Fibroblast of lung (primary cell): ENCODE results near the gene PARP2. TPM values are rescaled to one million over a fixed set of nuclear protein-coding genes. Genes with fewer than 3 reads are reported as not detected.

Experiments used
- DNase-seq, 2 donors: peaks; one replicate each; pipeline versions ENCODE4 v3.0.0 to v3.0.0-alpha.2; 2010; ENCODE audit warnings: low read depth in 2 of 2
- H2AFZ ChIP-seq: 2 replicates; pipeline ENCODE4 v1.5.1; 2012; ENCODE audit warnings: low read length, control low read depth, inconsistent platforms
- H3K27ac ChIP-seq: 2 replicates; pipeline ENCODE4 v1.5.1; 2011; ENCODE audit warnings: low read length, control low read depth; ENCODE audit not compliant: insufficient read depth
- H3K27me3 ChIP-seq: 2 replicates; pipeline ENCODE4 v1.5.1; 2011; ENCODE audit warnings: mild to moderate bottlenecking, low read length; ENCODE audit not compliant: control insufficient read depth, insufficient read depth
- H3K36me3 ChIP-seq: 2 replicates; pipeline ENCODE4 v1.5.1; 2011; ENCODE audit warnings: low read length; ENCODE audit not compliant: control insufficient read depth, insufficient read depth
- H3K4me1 ChIP-seq: 2 replicates; pipeline ENCODE4 v1.5.1; 2011; ENCODE audit warnings: low read length; ENCODE audit not compliant: control insufficient read depth, insufficient read depth; ENCODE audit errors: extremely low read depth
- H3K4me2 ChIP-seq: 2 replicates; pipeline ENCODE4 v1.5.1; 2011; ENCODE audit warnings: low read length, control low read depth; ENCODE audit not compliant: insufficient read depth; ENCODE audit errors: extremely low read depth
- H3K4me3 ChIP-seq, 4 experiments: fragments of 200-600 bp in 1 of 4; sonication (generic) in 1 of 4; replicated peaks in 1 of 4; 2 replicates each; pipeline ENCODE4 v1.5.1; 2011 to 2016; ENCODE audit warnings: low read length in 4 of 4, low read depth in 3 of 4, mild to moderate bottlenecking in 3 of 4, control low read depth in 2 of 4, inconsistent platforms in 1 of 4, mixed read lengths in 1 of 4; ENCODE audit not compliant: insufficient read depth in 1 of 4; ENCODE audit errors: control extremely low read depth in 1 of 4
- H3K79me2 ChIP-seq: 2 replicates; pipeline ENCODE4 v1.5.1; 2012; ENCODE audit warnings: mild to moderate bottlenecking, low read length, inconsistent platforms; ENCODE audit not compliant: control insufficient read depth, insufficient read depth
- H3K9ac ChIP-seq: 2 replicates; pipeline ENCODE4 v1.5.1; 2011; ENCODE audit warnings: mild to moderate bottlenecking, low read length, control low read depth; ENCODE audit not compliant: insufficient read depth
- H3K9me3 ChIP-seq: 2 replicates; pipeline ENCODE4 v1.5.1; 2012; ENCODE audit warnings: low read depth, low read length; ENCODE audit not compliant: control insufficient read depth, insufficient read depth
- H4K20me1 ChIP-seq: 2 replicates; pipeline ENCODE4 v1.5.1; 2011; ENCODE audit warnings: low read length; ENCODE audit not compliant: control insufficient read depth, insufficient read depth; ENCODE audit errors: extremely low read depth
- EZH2 ChIP-seq: IDR thresholded peaks from 2 replicates; pipeline ENCODE4 v1.5.1; 2012; ENCODE audit warnings: low read length, control low read depth, mild to moderate bottlenecking; ENCODE audit errors: missing control alignments
- polyA plus RNA-seq, 2 donors: library from polyadenylated mRNA; depleted of rRNA in 1 of 2; stranded (reverse) in 1 of 2; unstranded in 1 of 2; fragments of >200 nt; gene quantifications; 2 replicates each; pipeline ENCODE4 v1.2.1, GENCODE V29; 2011 to 2012; ENCODE audit warnings: missing spikeins in 1 of 2
- total RNA-seq: library from RNA; depleted of rRNA; stranded (reverse); fragments of >200 nt; gene quantifications from 2 replicates; pipeline ENCODE4 v1.2.1, GENCODE V29; 2014
- TF ChIP-seq, protein P1 (sequence below), 2 donors: IDR thresholded peaks in 1 of 2; conservative IDR thresholded peaks in 1 of 2; 1 replicate in 1 of 2; 2 replicates in 1 of 2; pipeline ENCODE4 v1.5.1; 2011 to 2012; ENCODE audit warnings: low read length in 2 of 2, control low read depth in 1 of 2, inconsistent platforms in 1 of 2, low read depth in 1 of 2, mild to moderate bottlenecking in 1 of 2

PARP2 gene
- total and polyA plus RNA-seq, 2 donors (not counting 1 experiment from before 2014, with no cell fraction given) = 6.6 to 16.9 TPM

DNA sequence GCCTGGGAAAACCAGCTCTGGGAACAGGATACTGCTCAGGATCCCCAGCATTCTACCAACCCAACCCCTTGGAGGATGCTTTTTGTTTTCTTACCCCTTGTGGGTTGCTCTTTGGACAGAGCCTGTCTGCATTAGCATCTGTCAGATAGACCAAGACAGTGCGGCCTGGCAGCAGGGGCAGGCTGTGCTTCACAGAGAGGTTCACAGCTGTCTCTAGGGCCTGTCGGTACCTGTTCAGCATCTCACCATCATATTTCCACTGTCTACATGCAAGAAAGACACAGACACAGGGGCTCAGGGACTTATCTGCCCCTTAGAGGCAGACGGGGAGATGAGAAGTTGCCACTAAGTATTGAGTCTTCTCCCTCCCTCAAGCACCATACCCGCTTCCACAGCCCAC lies 48.1 kb downstream of the PARP2 start:
- H2AFZ ChIP-seq = no peak overlapping the region
- no peak overlapping the region for H3K9ac ChIP-seq
- no peaks in the 10 kb centered on the region for H3K27me3 ChIP-seq
- no peaks in the 10 kb centered on the region for H3K9me3 ChIP-seq
- no peak overlapping the region for H3K4me2 ChIP-seq
- no peaks in the 10 kb centered on the region for H3K4me1 ChIP-seq
- peaks cover 18% of the 10 kb centered on the region for H3K36me3 ChIP-seq
- TF ChIP-seq EZH2 = no peak
- TF ChIP-seq, protein P1, sequence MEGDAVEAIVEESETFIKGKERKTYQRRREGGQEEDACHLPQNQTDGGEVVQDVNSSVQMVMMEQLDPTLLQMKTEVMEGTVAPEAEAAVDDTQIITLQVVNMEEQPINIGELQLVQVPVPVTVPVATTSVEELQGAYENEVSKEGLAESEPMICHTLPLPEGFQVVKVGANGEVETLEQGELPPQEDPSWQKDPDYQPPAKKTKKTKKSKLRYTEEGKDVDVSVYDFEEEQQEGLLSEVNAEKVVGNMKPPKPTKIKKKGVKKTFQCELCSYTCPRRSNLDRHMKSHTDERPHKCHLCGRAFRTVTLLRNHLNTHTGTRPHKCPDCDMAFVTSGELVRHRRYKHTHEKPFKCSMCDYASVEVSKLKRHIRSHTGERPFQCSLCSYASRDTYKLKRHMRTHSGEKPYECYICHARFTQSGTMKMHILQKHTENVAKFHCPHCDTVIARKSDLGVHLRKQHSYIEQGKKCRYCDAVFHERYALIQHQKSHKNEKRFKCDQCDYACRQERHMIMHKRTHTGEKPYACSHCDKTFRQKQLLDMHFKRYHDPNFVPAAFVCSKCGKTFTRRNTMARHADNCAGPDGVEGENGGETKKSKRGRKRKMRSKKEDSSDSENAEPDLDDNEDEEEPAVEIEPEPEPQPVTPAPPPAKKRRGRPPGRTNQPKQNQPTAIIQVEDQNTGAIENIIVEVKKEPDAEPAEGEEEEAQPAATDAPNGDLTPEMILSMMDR (conservative IDR thresholded peaks at IDR 0.05 in 1 of 2, IDR thresholded peaks at IDR 0.05 in 1 of 2; ENCODE audit: low read depth in 1 of 2, low read length in 2 of 2) = no peak
- H3K79me2 ChIP-seq = no peaks in the 10 kb centered on the region
- DNase-seq = no peak
- H3K4me3 ChIP-seq = no peak overlapping the region
- no peaks in the 10 kb centered on the region for H4K20me1 ChIP-seq
- H3K27ac ChIP-seq = no peak overlapping the region

- TF ChIP-seq, protein P1 (conservative IDR thresholded peaks at IDR 0.05 in 1 of 2, IDR thresholded peaks at IDR 0.05 in 1 of 2; ENCODE audit: low read depth in 1 of 2, low read length in 2 of 2) = no peak
- TF ChIP-seq EZH2 = no peak
- Histone ChIP-seq H3K4me2 (no peak overlapping the region), H3K36me3 (peaks cover 6% of the 10 kb centered on the region), H3K27me3 (no peaks in the 10 kb centered on the region), H3K9ac (no peak overlapping the region), H3K4me1 (no peaks in the 10 kb centered on the region), H3K79me2 (no peaks in the 10 kb centered on the region), H3K4me3 (no peak overlapping the region), H3K9me3 (no peaks in the 10 kb centered on the region), H2AFZ (no peak overlapping the region), H4K20me1 (no peaks in the 10 kb centered on the region), H3K27ac (no peak overlapping the region)
- DNase-seq = no peak
These were observed 54.1 kb downstream of the PARP2 start for GRCh38 chr14:20397511-20397910.

DNA sequence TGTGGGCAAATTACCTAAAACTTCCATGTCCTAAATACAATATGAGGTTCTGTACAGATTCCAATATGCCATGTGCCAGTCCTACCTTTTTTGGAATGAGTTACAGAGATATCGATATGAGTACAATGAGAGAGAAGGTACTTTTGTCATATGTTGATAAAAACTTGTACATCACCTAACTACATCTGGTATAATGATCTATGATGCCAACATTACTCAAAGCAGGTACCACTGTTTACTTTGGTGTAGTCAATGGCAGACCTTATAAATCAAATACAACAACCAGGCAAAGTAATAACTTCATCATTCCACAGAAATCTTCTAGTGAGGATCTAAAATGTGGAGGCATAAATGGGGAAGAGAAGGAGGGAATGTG lies 57.1 kb downstream of the PARP2 start:
- Histone ChIP-seq H3K4me2 (no peak overlapping the region), H3K79me2 (no peaks in the 10 kb centered on the region), H3K4me1 (no peaks in the 10 kb centered on the region), H3K36me3 (peaks cover 9% of the 10 kb centered on the region), H3K9me3 (no peaks in the 10 kb centered on the region), H3K9ac (no peak overlapping the region), H3K4me3 (no peak overlapping the region), H3K27me3 (no peaks in the 10 kb centered on the region), H4K20me1 (no peaks in the 10 kb centered on the region), H3K27ac (no peak overlapping the region), H2AFZ (no peak overlapping the region)
- TF ChIP-seq, protein P1 (conservative IDR thresholded peaks at IDR 0.05 in 1 of 2, IDR thresholded peaks at IDR 0.05 in 1 of 2; ENCODE audit: low read depth in 1 of 2, low read length in 2 of 2) = no peak
- no peak for DNase-seq
